Measurements from ENCODE around the gene SLCO2A1.

Gene SLCO2A1

GRCh38 chr3:133928903-133929607 lies 100.7 kb downstream of the SLCO2A1 start:
- DNase-seq, result no peak

GRCh38 chr3:133928136-133928893 lies 101.4 kb downstream of the SLCO2A1 start:
- no peak for DNase-seq

GRCh38 chr3:133927540-133928066 lies 102.1 kb downstream of the SLCO2A1 start:
- peak; percentile 82 for DNase-seq

- DNase-seq, result no peak
Measured at GRCh38 chr3:133926736-133927539, 102.8 kb downstream of the SLCO2A1 start.

- no peak for DNase-seq
Measured at GRCh38 chr3:133925960-133926735, 103.6 kb downstream of the SLCO2A1 start.

- DNase-seq, result no peak
Measured at GRCh38 chr3:133924041-133924440, 105.7 kb downstream of the SLCO2A1 start.

- no peak for DNase-seq
Measured at GRCh38 chr3:133921592-133921991, 108.1 kb downstream of the SLCO2A1 start.

- no peak for DNase-seq
Measured at GRCh38 chr3:133917144-133917543, 112.6 kb downstream of the SLCO2A1 start.

- DNase-seq, result no peak
Measured at GRCh38 chr3:133915685-133916658, 113.8 kb downstream of the SLCO2A1 start.

- DNase-seq, result no peak
Measured at GRCh38 chr3:133914839-133915600, 114.7 kb downstream of the SLCO2A1 start.

GRCh38 chr3:133910422-133910821 lies 119.3 kb downstream of the SLCO2A1 start:
- DNase-seq, result no peak

- DNase-seq, result no peak
Measured at GRCh38 chr3:133905376-133905775, 124.3 kb downstream of the SLCO2A1 start.

GRCh38 chr3:133901847-133902246 lies 127.9 kb downstream of the SLCO2A1 start:
- DNase-seq, result no peak

- DNase-seq, result no peak
Measured at GRCh38 chr3:133901083-133901482, 128.6 kb downstream of the SLCO2A1 start.

- no peak for DNase-seq
Measured at GRCh38 chr3:133899311-133899710, 130.4 kb downstream of the SLCO2A1 start.

- DNase-seq, result no peak
Measured at GRCh38 chr3:133897547-133897946, 132.2 kb downstream of the SLCO2A1 start.

GRCh38 chr3:133896002-133896761 lies 133.5 kb downstream of the SLCO2A1 start:
- no peak for DNase-seq

GRCh38 chr3:133895208-133896001 lies 134.3 kb downstream of the SLCO2A1 start, which contains the start of gene RAB6B:
Gene RAB6B (minus strand): TSS chr3:133895882. CDS start chr3:133895466, 416 bp downstream.
- DNase-seq, result peak; percentile 73
